IPS-18a (cell line): ENCODE data around the gene HAPLN3.

Experiments
- H3K27ac ChIP-seq: one replicate; pipeline ENCODE4 v1.5.1; 2013; ENCODE audit warnings: low read length
- H3K27me3 ChIP-seq: one replicate; pipeline ENCODE4 v1.6.1; 2013; ENCODE audit warnings: mild to moderate bottlenecking, low read length; ENCODE audit not compliant: control insufficient read depth, insufficient read depth
- H3K36me3 ChIP-seq: one replicate; pipeline ENCODE4 v1.6.1; 2013; ENCODE audit warnings: low read depth, low read length; ENCODE audit not compliant: control insufficient read depth
- H3K4me1 ChIP-seq: one replicate; pipeline ENCODE4 v1.6.1; 2013; ENCODE audit warnings: low read depth, low read length; ENCODE audit not compliant: control insufficient read depth
- H3K4me3 ChIP-seq: one replicate; pipeline ENCODE4 v1.5.1; 2013; ENCODE audit warnings: low read length
- H3K9ac ChIP-seq: one replicate; pipeline ENCODE4 v1.6.1; 2013; ENCODE audit warnings: mild to moderate bottlenecking, low read length, moderate library complexity
- H3K9me3 ChIP-seq: one replicate; pipeline ENCODE4 v1.6.1; 2013; ENCODE audit warnings: low read depth, low read length; ENCODE audit not compliant: control insufficient read depth

The HAPLN3 gene

DNA sequence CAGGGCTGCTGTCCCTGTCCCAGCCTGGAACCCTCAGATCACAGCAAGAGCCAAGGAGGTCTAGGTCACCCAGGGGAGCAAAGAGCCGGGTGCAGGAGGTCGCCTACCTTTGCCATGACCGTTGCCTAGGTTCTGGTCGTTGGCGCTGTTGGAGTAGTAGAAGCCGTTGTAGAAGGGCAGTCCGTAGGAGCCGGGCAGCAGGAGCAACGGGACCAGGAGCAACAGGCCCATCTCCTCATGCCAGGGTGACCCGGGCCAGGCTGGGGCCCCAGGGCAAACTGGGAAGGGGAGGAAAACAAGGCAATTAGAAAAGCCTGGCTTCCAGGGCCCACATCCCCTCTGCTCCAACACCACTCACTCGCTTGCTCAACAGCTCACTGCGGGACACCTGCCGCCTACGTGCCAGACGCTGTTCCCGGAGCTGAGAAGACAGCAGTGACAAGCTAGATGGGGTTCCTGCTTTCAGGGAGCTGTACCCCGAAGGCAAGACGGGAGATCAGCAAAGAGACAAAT, 8.2 kb downstream of the HAPLN3 start:
- Histone ChIP-seq H3K4me1 (peaks cover 5% of the 10 kb centered on the region), H3K9me3 (no peaks in the 10 kb centered on the region), H3K36me3 (peaks cover under 1% of the 10 kb centered on the region), H3K9ac (no peak overlapping the region), H3K27me3 (no peaks in the 10 kb centered on the region), H3K27ac (no peak overlapping the region), H3K4me3 (no peak overlapping the region)

GRCh38 chr15:88882785-88883184, 12.6 kb downstream of the HAPLN3 start:
- H3K27me3 ChIP-seq, result no peaks in the 10 kb centered on the region
- H3K9me3 ChIP-seq, result no peaks in the 10 kb centered on the region
- H3K4me1 ChIP-seq, result peaks cover 5% of the 10 kb centered on the region
- H3K36me3 ChIP-seq, result peaks cover 17% of the 10 kb centered on the region
- no peak overlapping the region for H3K27ac ChIP-seq
- no peak overlapping the region for H3K4me3 ChIP-seq
- H3K9ac ChIP-seq, result no peak overlapping the region

DNA sequence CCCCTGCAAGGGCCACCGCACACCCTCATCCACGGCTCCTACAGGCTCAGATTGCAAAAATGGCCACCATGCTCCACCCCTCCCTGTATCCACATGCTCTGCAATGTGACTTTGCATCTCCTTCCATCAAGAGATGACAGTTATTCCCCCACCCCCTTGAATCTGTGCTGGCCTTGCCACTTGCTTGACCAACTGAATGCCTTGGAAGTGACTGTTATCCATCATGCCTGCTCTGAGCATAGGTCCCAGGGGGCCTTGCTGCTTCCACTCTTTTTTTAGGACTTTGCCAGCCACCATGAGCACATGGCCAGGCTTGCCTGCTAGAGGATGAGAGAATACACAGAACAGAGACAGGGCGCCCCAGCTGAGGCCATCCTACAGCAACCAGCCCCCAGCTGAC, 13.6 kb downstream of the HAPLN3 start:
- H3K27me3 ChIP-seq, result no peaks in the 10 kb centered on the region
- peaks cover 17% of the 10 kb centered on the region for H3K36me3 ChIP-seq
- no peaks in the 10 kb centered on the region for H3K9me3 ChIP-seq
- H3K4me1 ChIP-seq, result peaks cover 5% of the 10 kb centered on the region
- no peak overlapping the region for H3K27ac ChIP-seq
- H3K9ac ChIP-seq, result no peak overlapping the region
- no peak overlapping the region for H3K4me3 ChIP-seq

DNA sequence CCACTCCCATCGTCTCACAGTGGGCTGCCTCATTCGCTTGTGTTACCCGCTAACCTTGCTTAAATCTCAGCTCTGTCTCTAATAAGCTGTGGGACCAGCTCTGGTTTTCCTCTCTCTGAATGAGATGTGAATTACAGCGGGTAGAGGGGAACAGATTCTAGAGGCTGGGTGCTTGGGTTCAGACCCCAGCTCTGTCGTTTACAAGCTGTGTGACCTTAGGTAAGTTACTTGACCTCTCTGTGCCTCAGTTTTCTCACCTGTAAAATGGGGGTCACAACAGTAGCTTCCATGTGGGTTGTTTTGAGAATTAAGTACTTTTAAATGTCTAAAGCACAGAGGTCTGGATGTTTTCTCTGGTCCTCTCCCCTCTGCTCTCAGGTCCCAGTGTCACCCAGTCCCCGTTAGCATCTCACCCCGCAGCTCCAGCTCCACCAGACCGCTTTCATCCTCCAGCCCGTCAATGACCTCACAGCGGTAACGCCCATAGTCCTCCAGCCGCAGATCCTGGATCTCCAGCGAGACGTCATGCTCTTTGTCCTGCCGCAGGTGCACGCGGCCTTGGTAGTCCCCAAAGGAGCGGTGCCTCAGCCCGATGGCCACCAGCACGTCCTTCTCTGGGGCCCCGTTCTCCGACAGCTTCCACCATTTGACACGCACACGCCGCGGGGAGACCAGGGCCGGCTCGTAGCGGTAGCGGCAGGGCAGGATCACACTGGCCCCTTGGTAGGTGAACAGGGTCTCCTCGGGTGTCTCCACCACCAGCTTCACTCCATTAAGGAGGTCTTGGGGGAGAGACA, 14.2 kb downstream of the HAPLN3 start:
- H3K4me1 ChIP-seq, result peaks cover 5% of the 10 kb centered on the region
- H3K4me3 ChIP-seq, result no peak overlapping the region
- H3K36me3 ChIP-seq, result peaks cover 17% of the 10 kb centered on the region
- H3K27ac ChIP-seq, result no peak overlapping the region
- H3K9me3 ChIP-seq, result no peaks in the 10 kb centered on the region
- no peaks in the 10 kb centered on the region for H3K27me3 ChIP-seq
- H3K9ac ChIP-seq, result no peak overlapping the region

- Histone ChIP-seq H3K4me3 (no peak overlapping the region), H3K9me3 (no peaks in the 10 kb centered on the region), H3K4me1 (no peaks in the 10 kb centered on the region), H3K27me3 (no peaks in the 10 kb centered on the region), H3K9ac (no peak overlapping the region), H3K27ac (no peak overlapping the region), H3K36me3 (peaks cover 17% of the 10 kb centered on the region)
These were observed 16.6 kb downstream of the HAPLN3 start for GRCh38 chr15:88878720-88879184.

DNA sequence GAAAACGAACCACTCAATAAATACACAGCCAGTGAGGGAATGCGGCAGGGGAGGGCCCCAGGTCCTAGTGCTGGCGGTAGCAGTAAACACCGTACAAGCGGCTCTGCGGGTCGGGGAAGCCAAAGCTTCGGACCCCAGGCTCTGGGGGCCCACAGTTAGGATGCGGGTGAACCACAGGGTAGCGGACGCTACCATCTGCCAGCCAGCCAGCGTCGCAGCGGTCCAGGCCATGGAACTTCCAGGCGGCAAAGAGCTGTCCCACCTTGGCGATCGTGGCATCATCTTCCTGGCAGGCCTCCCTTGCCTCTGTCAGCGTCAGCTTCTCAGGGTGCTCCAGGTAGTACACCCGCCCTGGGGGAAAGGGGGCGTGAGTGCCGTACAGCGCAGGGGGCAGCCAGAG, 17.4 kb downstream of the HAPLN3 start:
- Histone ChIP-seq H3K9me3 (no peaks in the 10 kb centered on the region), H3K9ac (no peak overlapping the region), H3K4me3 (no peak overlapping the region), H3K27ac (no peak overlapping the region), H3K27me3 (no peaks in the 10 kb centered on the region), H3K36me3 (peaks cover 17% of the 10 kb centered on the region), H3K4me1 (no peaks in the 10 kb centered on the region)

- Histone ChIP-seq H3K27me3 (no peaks in the 10 kb centered on the region), H3K4me1 (no peaks in the 10 kb centered on the region), H3K4me3 (no peak overlapping the region), H3K36me3 (peaks cover 17% of the 10 kb centered on the region), H3K27ac (no peak overlapping the region), H3K9me3 (no peaks in the 10 kb centered on the region), H3K9ac (no peak overlapping the region)
These were observed 17.9 kb downstream of the HAPLN3 start for GRCh38 chr15:88877415-88877814.

DNA sequence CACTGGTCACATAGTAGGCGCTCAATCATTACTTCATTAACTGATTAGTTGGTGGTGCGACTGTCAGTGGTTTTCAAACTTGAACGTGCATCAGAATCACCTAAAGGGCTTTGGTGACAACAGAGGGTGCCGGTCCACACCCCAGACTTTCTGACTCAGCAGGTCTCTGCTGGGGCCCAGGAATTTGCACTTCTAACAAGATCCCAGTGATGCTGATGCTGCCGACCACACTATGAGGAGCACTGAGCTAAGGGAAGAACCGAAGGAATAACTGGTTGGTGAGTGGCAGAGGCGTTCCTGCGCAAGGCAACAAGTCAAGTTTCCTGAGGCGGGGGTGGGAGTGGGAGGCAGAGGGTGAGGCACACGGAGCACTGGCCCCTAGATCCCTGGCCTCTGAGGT, 18.8 kb downstream of the HAPLN3 start:
- Histone ChIP-seq H3K9me3 (no peaks in the 10 kb centered on the region), H3K4me3 (no peak overlapping the region), H3K9ac (no peak overlapping the region), H3K36me3 (peaks cover 10% of the 10 kb centered on the region), H3K27me3 (no peaks in the 10 kb centered on the region), H3K4me1 (no peaks in the 10 kb centered on the region), H3K27ac (no peak overlapping the region)

DNA sequence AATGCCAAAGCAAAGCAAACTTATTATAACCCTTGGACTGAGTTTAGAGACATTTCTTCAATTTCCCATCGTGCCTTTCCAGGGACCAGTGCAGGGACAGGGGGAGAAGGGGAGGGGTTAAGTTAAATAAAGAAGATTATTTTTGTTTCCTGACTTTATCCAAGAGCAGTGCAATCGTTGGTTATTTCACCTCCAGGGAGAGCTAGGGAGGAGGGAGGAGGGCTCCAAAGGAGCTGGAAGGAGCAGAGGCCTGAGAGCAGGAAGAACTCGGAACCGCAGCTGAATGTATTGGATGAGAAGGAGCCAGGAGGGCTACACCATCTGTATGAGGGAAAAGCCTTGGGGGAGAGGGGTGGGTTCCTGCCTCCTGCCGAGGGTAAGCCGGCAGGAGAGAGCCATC, 20.7 kb downstream of the HAPLN3 start:
- no peaks in the 10 kb centered on the region for H3K4me1 ChIP-seq
- H3K9ac ChIP-seq, result no peak overlapping the region
- H3K36me3 ChIP-seq, result no peaks in the 10 kb centered on the region
- H3K27me3 ChIP-seq, result no peaks in the 10 kb centered on the region
- no peaks in the 10 kb centered on the region for H3K9me3 ChIP-seq
- no peak overlapping the region for H3K27ac ChIP-seq
- no peak overlapping the region for H3K4me3 ChIP-seq

GRCh38 chr15:88874275-88874674, 21.1 kb downstream of the HAPLN3 start:
- Histone ChIP-seq H3K9me3 (no peaks in the 10 kb centered on the region), H3K27ac (no peak overlapping the region), H3K4me1 (no peaks in the 10 kb centered on the region), H3K36me3 (no peaks in the 10 kb centered on the region), H3K27me3 (no peaks in the 10 kb centered on the region), H3K9ac (no peak overlapping the region), H3K4me3 (no peak overlapping the region)

DNA sequence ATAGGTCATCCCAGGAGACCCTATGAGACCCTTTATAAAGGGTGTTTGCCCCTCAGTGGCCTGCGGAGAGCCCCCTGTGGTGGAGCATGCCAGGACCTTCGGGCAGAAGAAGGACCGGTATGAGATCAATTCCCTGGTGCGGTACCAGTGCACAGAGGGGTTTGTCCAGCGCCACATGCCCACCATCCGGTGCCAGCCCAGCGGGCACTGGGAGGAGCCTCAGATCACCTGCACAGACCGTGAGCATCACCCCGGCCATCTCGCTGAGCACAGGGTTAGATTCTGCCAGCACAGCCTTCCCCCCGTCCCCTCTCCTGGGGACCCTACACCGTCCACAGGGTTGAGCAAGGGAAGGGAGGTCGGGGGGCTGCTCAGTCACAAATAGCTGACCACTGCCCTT, 21.6 kb downstream of the HAPLN3 start:
- Histone ChIP-seq H3K9ac (no peak overlapping the region), H3K9me3 (no peaks in the 10 kb centered on the region), H3K4me3 (no peak overlapping the region), H3K4me1 (no peaks in the 10 kb centered on the region), H3K27me3 (no peaks in the 10 kb centered on the region), H3K27ac (no peak overlapping the region), H3K36me3 (no peaks in the 10 kb centered on the region)

DNA sequence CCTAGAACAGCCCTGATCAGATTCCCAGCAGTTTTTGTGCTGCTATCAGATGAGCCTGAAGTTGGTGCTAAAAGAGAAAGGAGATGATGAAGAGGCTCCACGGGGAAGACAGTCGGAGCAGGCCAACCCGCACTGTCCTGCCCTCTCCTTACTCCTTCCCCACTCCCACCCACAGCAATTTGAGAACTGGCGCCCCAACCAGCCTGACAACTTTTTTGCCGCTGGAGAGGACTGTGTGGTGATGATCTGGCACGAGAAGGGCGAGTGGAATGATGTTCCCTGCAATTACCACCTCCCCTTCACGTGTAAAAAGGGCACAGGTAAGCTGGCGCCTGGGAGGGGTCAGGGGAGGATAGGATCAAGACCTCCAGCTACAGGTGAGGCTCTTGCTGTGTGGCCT, 22.6 kb downstream of the HAPLN3 start:
- Histone ChIP-seq H3K4me3 (no peak overlapping the region), H3K9ac (no peak overlapping the region), H3K36me3 (no peaks in the 10 kb centered on the region), H3K4me1 (no peaks in the 10 kb centered on the region), H3K27me3 (no peaks in the 10 kb centered on the region), H3K9me3 (no peaks in the 10 kb centered on the region), H3K27ac (no peak overlapping the region)
